Caco-2 (cell line): ENCODE results near the gene STAC2. TPM values are rescaled to one million over a fixed set of nuclear protein-coding genes. Genes with fewer than 3 reads are reported as not detected.
"Not testable (repeated sequence)": the region's sequence is repeated elsewhere in the genome, so short reads cannot be mapped to it uniquely, and the experiment has no call there.

Source experiments
- BruUV-seq: library from RNA; stranded (reverse); fragments of 400-500 nt; replicated peaks from 2 replicates; lab custom pipeline; 2021; lab: Mats Ljungman, UMichigan
- CTCF ChIA-PET: fragments of 300-600 bp; sonication (Branson Sonifier 250); formaldehyde crosslinking; loops from one replicate; lab custom pipeline; 2022; ENCODE audit warnings: antibody characterized with exemption; lab: Charles Lee
- POLR2A ChIA-PET: fragments of 300-600 bp; sonication (Branson Sonifier 250); formaldehyde crosslinking; loops from one replicate; lab custom pipeline; 2022; ENCODE audit warnings: antibody characterized with exemption; lab: Charles Lee
- DNase-seq, 2 experiments: peaks; one replicate each; pipeline versions ENCODE4 v3.0.0 to v3.0.0-alpha.2; 2020 to 2022
- H3K27me3 ChIP-seq: replicated peaks from 2 replicates; pipeline ENCODE4 v1.6.0; 2011; ENCODE audit warnings: low read length; ENCODE audit not compliant: control insufficient read depth, insufficient read depth
- H3K36me3 ChIP-seq: 2 replicates; pipeline ENCODE4 v1.5.1; 2011; ENCODE audit warnings: low read length; ENCODE audit not compliant: control insufficient read depth, insufficient read depth
- H3K4me1 ChIP-seq: fragments of 250-450 bp; sonication (Bioruptor Pico); 2 replicates; pipeline ENCODE4 v1.5.1; 2020; ENCODE audit warnings: mild to moderate bottlenecking
- H3K4me3 ChIP-seq: 2 replicates; pipeline ENCODE4 v1.5.1; 2011; ENCODE audit warnings: low read depth, mild to moderate bottlenecking, control low read depth, low read length
- H3K9me3 ChIP-seq: fragments of 250-450 bp; sonication (Bioruptor Pico); 2 replicates; pipeline ENCODE4 v1.5.1; 2020; ENCODE audit warnings: mild to moderate bottlenecking, moderate library complexity
- H3K27ac Mint-ChIP-seq: one replicate; pipeline ENCODE4 v1.8.0; 2022; ENCODE audit warnings: mixed read lengths; ENCODE audit not compliant: unreplicated experiment
- H3K27me3 Mint-ChIP-seq: one replicate; pipeline ENCODE4 v1.8.0; 2022; ENCODE audit warnings: mixed read lengths; ENCODE audit not compliant: insufficient read depth, unreplicated experiment
- H3K36me3 Mint-ChIP-seq: one replicate; pipeline ENCODE4 v1.8.0; 2022; ENCODE audit warnings: mild to moderate bottlenecking, mixed read lengths; ENCODE audit not compliant: insufficient read depth, unreplicated experiment
- H3K4me1 Mint-ChIP-seq: one replicate; pipeline ENCODE4 v1.8.0; 2022; ENCODE audit warnings: low read depth, mixed read lengths; ENCODE audit not compliant: unreplicated experiment
- H3K4me3 Mint-ChIP-seq: one replicate; pipeline ENCODE4 v1.8.0; 2022; ENCODE audit warnings: mild to moderate bottlenecking, moderate library complexity, mixed read lengths; ENCODE audit not compliant: unreplicated experiment
- H3K9me3 Mint-ChIP-seq: one replicate; pipeline ENCODE4 v1.8.0; 2022; ENCODE audit warnings: mixed read lengths; ENCODE audit not compliant: unreplicated experiment
- intact Hi-C: fragments of 100-400 bp; cut with micrococcal nuclease; formaldehyde crosslinking; loops from one replicate; pipeline ENCODE4 v1.10.0; 2022; ENCODE audit not compliant: unreplicated experiment
- total RNA-seq: library from RNA; stranded (reverse); gene quantifications from 2 replicates; pipeline ENCODE4 v1.2.3, GENCODE V29; 2022
- TF ChIP-seq, protein P1 (sequence below), 2 experiments: fragments of 200-600 bp in 1 of 2; IDR thresholded peaks; 1 replicate in 1 of 2; 2 replicates in 1 of 2; pipeline versions ENCODE4 v1.5.1 to v1.8.0; 2011 to 2022; ENCODE audit warnings: antibody characterized with exemption in 1 of 2, control low read depth in 1 of 2, inconsistent platforms in 1 of 2, low read depth in 1 of 2, low read length in 1 of 2, mild to moderate bottlenecking in 1 of 2, moderate library complexity in 1 of 2; ENCODE audit not compliant: insufficient read depth in 1 of 2, severe bottlenecking in 1 of 2, unreplicated experiment in 1 of 2

The STAC2 gene
- total RNA-seq, 1 experiment from 2014 or later = 0.09 TPM

DNA sequence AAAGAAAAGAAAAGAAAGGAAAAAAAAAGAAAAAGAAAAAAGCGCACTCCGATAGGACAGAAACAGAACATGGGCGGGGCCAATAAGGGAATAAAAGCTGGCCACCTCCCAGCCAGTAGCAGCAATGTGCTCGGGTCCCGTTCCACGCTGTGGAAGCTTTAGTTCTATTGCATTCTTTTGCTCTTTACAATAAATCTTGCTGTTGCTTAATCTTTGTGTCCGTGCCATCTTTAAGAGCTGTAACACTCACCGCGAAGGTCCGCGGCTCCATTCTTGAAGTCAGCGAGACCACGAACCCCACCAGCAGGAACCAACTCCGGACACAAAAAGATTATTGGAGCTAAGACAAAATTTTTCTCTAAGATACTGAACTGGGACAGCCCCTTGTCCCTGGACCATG, 56.6 kb downstream of the STAC2 start:
- Mint-ChIP-seq H3K27me3 (no peaks in the 10 kb centered on the region), H3K36me3 (peaks cover 7% of the 10 kb centered on the region), H3K4me3 (no peak overlapping the region), H3K9me3 (no peaks in the 10 kb centered on the region), H3K4me1 (peaks cover 23% of the 10 kb centered on the region), H3K27ac (no peak overlapping the region)
- Histone ChIP-seq H3K9me3 (no peaks in the 10 kb centered on the region), H3K4me1 (peaks cover 20% of the 10 kb centered on the region), H3K36me3 (no peaks in the 10 kb centered on the region), H3K27me3 (no peaks in the 10 kb centered on the region), H3K4me3 (no peak overlapping the region)
- no TSS peak for BruUV-seq
- POLR2A ChIA-PET = interaction anchor here (0.6 kb wide), 1 partner anchor 15 kb away, joined by 3 read pairs; no protein-coding TSS in a partner anchor
- TF ChIP-seq, protein P1, sequence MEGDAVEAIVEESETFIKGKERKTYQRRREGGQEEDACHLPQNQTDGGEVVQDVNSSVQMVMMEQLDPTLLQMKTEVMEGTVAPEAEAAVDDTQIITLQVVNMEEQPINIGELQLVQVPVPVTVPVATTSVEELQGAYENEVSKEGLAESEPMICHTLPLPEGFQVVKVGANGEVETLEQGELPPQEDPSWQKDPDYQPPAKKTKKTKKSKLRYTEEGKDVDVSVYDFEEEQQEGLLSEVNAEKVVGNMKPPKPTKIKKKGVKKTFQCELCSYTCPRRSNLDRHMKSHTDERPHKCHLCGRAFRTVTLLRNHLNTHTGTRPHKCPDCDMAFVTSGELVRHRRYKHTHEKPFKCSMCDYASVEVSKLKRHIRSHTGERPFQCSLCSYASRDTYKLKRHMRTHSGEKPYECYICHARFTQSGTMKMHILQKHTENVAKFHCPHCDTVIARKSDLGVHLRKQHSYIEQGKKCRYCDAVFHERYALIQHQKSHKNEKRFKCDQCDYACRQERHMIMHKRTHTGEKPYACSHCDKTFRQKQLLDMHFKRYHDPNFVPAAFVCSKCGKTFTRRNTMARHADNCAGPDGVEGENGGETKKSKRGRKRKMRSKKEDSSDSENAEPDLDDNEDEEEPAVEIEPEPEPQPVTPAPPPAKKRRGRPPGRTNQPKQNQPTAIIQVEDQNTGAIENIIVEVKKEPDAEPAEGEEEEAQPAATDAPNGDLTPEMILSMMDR (IDR thresholded peaks at IDR 0.05; ENCODE audit: insufficient read depth in 1 of 2, low read depth in 1 of 2, low read length in 1 of 2, severe bottlenecking in 1 of 2, unreplicated experiment in 1 of 2) = no peak
- intact Hi-C loops = no loop called here
- CTCF ChIA-PET = interaction anchor here (0.7 kb wide), 1 partner anchor 15 kb away, joined by 4 read pairs; no protein-coding TSS in a partner anchor
- no peak for DNase-seq

DNA sequence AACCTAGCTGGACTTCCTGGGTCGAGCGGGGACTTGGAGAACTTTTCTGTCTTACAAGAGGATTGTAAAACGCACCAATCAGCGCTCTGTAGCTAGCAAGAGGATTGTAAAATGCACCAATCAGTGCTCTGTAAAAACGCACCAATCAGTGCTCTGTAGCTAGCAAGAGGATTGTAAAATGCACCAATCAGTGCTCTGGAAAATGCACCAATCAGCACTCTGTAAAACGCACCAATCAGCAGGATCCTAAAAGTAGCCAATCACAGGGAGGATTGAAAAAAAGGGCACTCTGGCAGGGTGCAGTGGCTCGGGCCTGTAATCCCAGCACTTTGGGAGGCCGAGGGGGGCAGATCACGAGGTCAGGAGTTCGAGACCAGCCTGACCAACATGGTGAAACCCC, 57.2 kb downstream of the STAC2 start:
- peaks cover 23% of the 10 kb centered on the region for H3K4me1 Mint-ChIP-seq
- H3K4me3 ChIP-seq, H3K36me3 ChIP-seq, POLR2A ChIA-PET, H3K4me3 Mint-ChIP-seq, intact Hi-C loops, H3K27me3 Mint-ChIP-seq, DNase-seq, H3K9me3 ChIP-seq, H3K27ac Mint-ChIP-seq, BruUV-seq, H3K27me3 ChIP-seq, H3K9me3 Mint-ChIP-seq, H3K36me3 Mint-ChIP-seq: not testable (repeated sequence)
- CTCF ChIA-PET = interaction anchor here (0.7 kb wide), 1 partner anchor 15 kb away, joined by 3 read pairs; no protein-coding TSS in a partner anchor
- peaks cover 21% of the 10 kb centered on the region for H3K4me1 ChIP-seq

DNA sequence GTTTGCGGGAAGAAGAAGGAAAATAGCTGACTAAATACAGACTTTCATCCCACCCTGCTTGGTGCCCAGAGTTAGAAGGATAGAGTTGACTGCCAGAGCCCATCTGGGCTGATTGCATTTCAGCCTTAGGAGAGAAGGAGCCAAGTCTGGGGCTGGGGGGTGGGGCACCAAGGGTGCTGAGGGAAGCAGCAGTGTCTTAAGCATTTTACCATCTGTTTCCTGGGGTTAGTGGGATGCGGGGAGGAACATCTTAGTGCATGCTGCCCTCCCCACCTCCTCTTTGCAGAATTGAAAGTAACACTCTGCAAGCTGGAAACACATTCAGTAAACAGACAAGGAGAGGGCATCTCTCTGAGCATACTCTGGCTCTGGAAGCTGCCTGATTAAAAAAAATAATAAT, 58.3 kb downstream of the STAC2 start:
- ChIA-PET POLR2A (interaction anchor here (0.6 kb wide), 1 partner anchor 312 kb away, joined by 5 read pairs; no protein-coding TSS in a partner anchor), CTCF (interaction anchor here (0.5 to 1.3 kb wide), 5 partner anchors 15 to 184 kb away, joined by 3 to 4 read pairs (median 3); no protein-coding TSS in a partner anchor)
- peaks cover 2% of the 10 kb centered on the region for H3K36me3 Mint-ChIP-seq
- no peaks in the 10 kb centered on the region for H3K9me3 Mint-ChIP-seq
- no peaks in the 10 kb centered on the region for H3K27me3 Mint-ChIP-seq
- Histone ChIP-seq H3K4me3 (no peak overlapping the region), H3K4me1 (peaks cover 21% of the 10 kb centered on the region), H3K36me3 (no peaks in the 10 kb centered on the region), H3K9me3 (no peaks in the 10 kb centered on the region), H3K27me3 (no peaks in the 10 kb centered on the region)
- H3K4me3 Mint-ChIP-seq = no peak overlapping the region
- H3K4me1 Mint-ChIP-seq = peaks cover 23% of the 10 kb centered on the region
- BruUV-seq = no TSS peak
- no peak overlapping the region for H3K27ac Mint-ChIP-seq
- TF ChIP-seq, protein P1 (IDR thresholded peaks at IDR 0.05; ENCODE audit: insufficient read depth in 1 of 2, low read depth in 1 of 2, low read length in 1 of 2, severe bottlenecking in 1 of 2, unreplicated experiment in 1 of 2) = no peak
- intact Hi-C loops = no loop called here
- no peak for DNase-seq
